Transverse colon (tissue), 4 donors: ENCODE results near the gene TRABD2B.

Experiments used
- EP300 ChIP-seq: sonication (generic); formaldehyde crosslinking; IDR thresholded peaks from one replicate; pipeline ENCODE4 v1.6.1; 2017; ENCODE audit warnings: antibody characterized with exemption, low read depth
- POLR2A ChIP-seq: fragments of 450-650 bp; IDR thresholded peaks from one replicate; pipeline ENCODE4 v1.6.1; 2016; ENCODE audit warnings: antibody characterized with exemption, mild to moderate bottlenecking, moderate library complexity
- POLR2AphosphoS5 ChIP-seq, 3 donors: sonication (generic); formaldehyde crosslinking; IDR thresholded peaks; one replicate each; pipeline ENCODE4 v1.6.1; 2016; ENCODE audit warnings: antibody characterized with exemption in 3 of 3
- TF ChIP-seq, protein P1 (sequence below), 5 experiments: fragments of 200-600 bp in 3 of 5; fragments of 450-650 bp in 2 of 5; sonication (generic) in 3 of 5; IDR thresholded peaks; 1 replicate in 2 of 5; 2 replicates in 3 of 5; pipeline ENCODE4 v1.5.1; 2016 to 2017; ENCODE audit warnings: antibody characterized with exemption in 5 of 5, inconsistent platforms in 3 of 5, mild to moderate bottlenecking in 2 of 5, moderate library complexity in 1 of 5

DNA sequence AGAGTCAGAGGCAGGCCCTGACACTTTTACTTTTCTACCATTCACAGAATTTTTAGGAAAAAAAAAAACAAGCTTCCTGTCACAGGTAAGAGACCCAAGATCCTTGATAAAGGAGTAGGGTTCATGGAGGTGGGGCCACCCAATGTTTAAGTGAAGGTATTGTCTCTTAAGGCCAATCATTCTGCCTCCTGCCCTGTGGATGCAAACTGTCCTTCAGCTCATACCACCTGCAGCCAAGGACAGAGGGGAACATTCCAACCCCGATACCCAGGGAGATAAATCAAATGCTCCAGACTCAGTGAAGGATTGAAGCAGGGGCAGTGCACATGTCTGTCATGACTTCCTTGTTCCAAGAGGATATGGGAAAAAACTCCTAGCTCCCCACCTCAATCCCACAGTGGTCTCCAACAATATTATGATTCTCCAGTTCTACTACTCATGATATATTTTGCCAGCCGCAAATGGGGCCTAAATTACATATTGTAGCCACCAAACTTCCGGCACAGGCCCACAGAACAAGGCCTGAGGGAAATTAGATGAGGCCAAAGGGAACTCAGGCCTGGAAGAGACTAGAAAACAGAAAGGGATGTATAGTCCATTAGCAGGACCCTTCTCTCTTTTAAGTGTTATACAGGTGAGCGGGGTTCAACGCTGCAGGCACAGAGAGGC lies 59.5 kb downstream of the TRABD2B start:
- TF ChIP-seq, protein P1, sequence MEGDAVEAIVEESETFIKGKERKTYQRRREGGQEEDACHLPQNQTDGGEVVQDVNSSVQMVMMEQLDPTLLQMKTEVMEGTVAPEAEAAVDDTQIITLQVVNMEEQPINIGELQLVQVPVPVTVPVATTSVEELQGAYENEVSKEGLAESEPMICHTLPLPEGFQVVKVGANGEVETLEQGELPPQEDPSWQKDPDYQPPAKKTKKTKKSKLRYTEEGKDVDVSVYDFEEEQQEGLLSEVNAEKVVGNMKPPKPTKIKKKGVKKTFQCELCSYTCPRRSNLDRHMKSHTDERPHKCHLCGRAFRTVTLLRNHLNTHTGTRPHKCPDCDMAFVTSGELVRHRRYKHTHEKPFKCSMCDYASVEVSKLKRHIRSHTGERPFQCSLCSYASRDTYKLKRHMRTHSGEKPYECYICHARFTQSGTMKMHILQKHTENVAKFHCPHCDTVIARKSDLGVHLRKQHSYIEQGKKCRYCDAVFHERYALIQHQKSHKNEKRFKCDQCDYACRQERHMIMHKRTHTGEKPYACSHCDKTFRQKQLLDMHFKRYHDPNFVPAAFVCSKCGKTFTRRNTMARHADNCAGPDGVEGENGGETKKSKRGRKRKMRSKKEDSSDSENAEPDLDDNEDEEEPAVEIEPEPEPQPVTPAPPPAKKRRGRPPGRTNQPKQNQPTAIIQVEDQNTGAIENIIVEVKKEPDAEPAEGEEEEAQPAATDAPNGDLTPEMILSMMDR (IDR thresholded peaks at IDR 0.05): no peak
- TF ChIP-seq POLR2AphosphoS5 (IDR thresholded peaks at IDR 0.05) (no peak), POLR2A (no peak), EP300 (no peak)
